HepG2 (cell line): Measurements from ENCODE around the gene EFS. TPM values are rescaled to one million over a fixed set of nuclear protein-coding genes. Genes with fewer than 3 reads are reported as not detected.
A peak's percentile ranks its signal among the peaks of the same experiment; 100 is the strongest.

ENCODE experiments used
- BORCS8-MEF2B ChIP-seq: sonication (generic); formaldehyde crosslinking; IDR thresholded peaks from 2 replicates; pipeline ENCODE4 v1.8.0; 2022; ENCODE audit warnings: mild to moderate bottlenecking, missing genetic modification reagents
- CCDC6 ChIP-seq: sonication (generic); formaldehyde crosslinking; IDR thresholded peaks from 2 replicates; pipeline ENCODE4 v1.8.1; 2022; ENCODE audit warnings: mild to moderate bottlenecking, missing genetic modification reagents, moderate library complexity
- HMGXB3 ChIP-seq: sonication (generic); formaldehyde crosslinking; IDR thresholded peaks from 2 replicates; pipeline ENCODE4 v1.4.0; 2020; ENCODE audit warnings: missing genetic modification reagents, borderline replicate concordance
- HNF4G ChIP-seq, 2 experiments: sonication (generic) in 1 of 2; formaldehyde crosslinking in 1 of 2; IDR thresholded peaks; 2 replicates each; pipeline versions ENCODE4 v1.4.0 to v1.6.1; 2011 to 2020; ENCODE audit warnings: borderline replicate concordance in 2 of 2, low read depth in 2 of 2, mild to moderate bottlenecking in 2 of 2, low read length in 1 of 2, missing genetic modification reagents in 1 of 2, moderate library complexity in 1 of 2
- KLF6 ChIP-seq: IDR thresholded peaks from 2 replicates; pipeline ENCODE4 v1.8.0; 2016; ENCODE audit warnings: missing biosample characterization, missing genetic modification reagents
- NCOA1 ChIP-seq: sonication (generic); formaldehyde crosslinking; IDR thresholded peaks from 2 replicates; pipeline ENCODE4 v1.9.0; 2021; ENCODE audit warnings: missing genetic modification reagents
- NFE2L1 ChIP-seq: sonication (generic); formaldehyde crosslinking; IDR thresholded peaks from 2 replicates; pipeline ENCODE4 v1.4.0; 2020; ENCODE audit warnings: missing genetic modification reagents, mild to moderate bottlenecking, borderline replicate concordance
- NR0B2 ChIP-seq: sonication (generic); formaldehyde crosslinking; IDR thresholded peaks from 2 replicates; pipeline ENCODE4 v1.4.0; 2020; ENCODE audit warnings: mild to moderate bottlenecking, missing genetic modification reagents
- PHB2 ChIP-seq: fragments of 450-650 bp; IDR thresholded peaks from 2 replicates; pipeline ENCODE4 v1.6.1; 2018; ENCODE audit not compliant: partially characterized antibody
- PRMT3 ChIP-seq: sonication (generic); formaldehyde crosslinking; IDR thresholded peaks from 2 replicates; pipeline ENCODE4 v1.8.1; 2022; ENCODE audit warnings: low read depth, mild to moderate bottlenecking, moderate library complexity, missing genetic modification reagents, borderline replicate concordance
- REXO4 ChIP-seq: sonication (generic); formaldehyde crosslinking; IDR thresholded peaks from 2 replicates; pipeline ENCODE4 v1.8.0; 2022; ENCODE audit warnings: missing genetic modification reagents, mild to moderate bottlenecking, borderline replicate concordance
- RXRA ChIP-seq: sonication (generic); formaldehyde crosslinking; IDR thresholded peaks from 2 replicates; pipeline ENCODE4 v1.5.1; 2020; ENCODE audit warnings: missing genetic modification reagents
- SOX5 ChIP-seq: IDR thresholded peaks from 2 replicates; pipeline ENCODE4 v1.6.1; 2016; ENCODE audit warnings: borderline replicate concordance
- ZBTB20 ChIP-seq: sonication (generic); formaldehyde crosslinking; IDR thresholded peaks from 2 replicates; pipeline ENCODE4 v1.8.1; 2023; ENCODE audit warnings: missing genetic modification reagents, low read depth, mild to moderate bottlenecking, borderline replicate concordance
- ZFP1 ChIP-seq: IDR thresholded peaks from 2 replicates; pipeline ENCODE4 v1.6.1; 2016
- ZFP37 ChIP-seq: sonication (generic); formaldehyde crosslinking; IDR thresholded peaks from 2 replicates; pipeline ENCODE4 v1.4.0; 2020; ENCODE audit warnings: missing genetic modification reagents, borderline replicate concordance
- ZNF260 ChIP-seq: sonication (generic); formaldehyde crosslinking; IDR thresholded peaks from 2 replicates; pipeline ENCODE4 v1.4.0; 2020; ENCODE audit warnings: missing genetic modification reagents, low read depth, mild to moderate bottlenecking, borderline replicate concordance
- ZNF496 ChIP-seq: sonication (generic); formaldehyde crosslinking; IDR thresholded peaks from 2 replicates; pipeline ENCODE4 v1.8.1; 2023; ENCODE audit warnings: mild to moderate bottlenecking, moderate library complexity, missing genetic modification reagents; ENCODE audit not compliant: insufficient replicate concordance
- ZNF501 ChIP-seq: sonication (generic); formaldehyde crosslinking; IDR thresholded peaks from 2 replicates; pipeline ENCODE4 v1.5.1; 2020; ENCODE audit warnings: mild to moderate bottlenecking, moderate library complexity, missing genetic modification reagents
- ZNF883 ChIP-seq: sonication (generic); formaldehyde crosslinking; IDR thresholded peaks from 2 replicates; pipeline ENCODE4 v1.5.1; 2020; ENCODE audit warnings: mild to moderate bottlenecking, missing genetic modification reagents; ENCODE audit errors: not compliant biosample characterization
- polyA plus RNA-seq, 8 experiments: library from polyadenylated mRNA; depleted of rRNA in 3 of 8; stranded (reverse) in 7 of 8; unstranded in 1 of 8; fragments of >200 nt; fragmentation: Illumina TruSeq in 4 of 8; extraction: Trizol in 4 of 8; gene quantifications; 2 replicates each; pipeline versions ENCODE4 v1.2.1 to v1.2.3, GENCODE V29; 2011 to 2016; ENCODE audit warnings: low read depth in 4 of 8, missing spikeins in 1 of 8, mixed read lengths in 1 of 8; ENCODE audit not compliant: insufficient read depth in 1 of 8
- total RNA-seq, 5 experiments: library from RNA; depleted of rRNA; stranded (reverse); fragments of >200 nt; fragmentation: Illumina TruSeq; extraction: Trizol; gene quantifications; 2 replicates each; pipeline ENCODE4 v1.2.3, GENCODE V29; 2016; ENCODE audit warnings: low read depth in 1 of 5

Gene EFS
- total and polyA plus RNA-seq, 2 of the 13 experiments (the other 11 are each of a cell fraction or from before 2014, with no cell fraction given), result not detected

DNA sequence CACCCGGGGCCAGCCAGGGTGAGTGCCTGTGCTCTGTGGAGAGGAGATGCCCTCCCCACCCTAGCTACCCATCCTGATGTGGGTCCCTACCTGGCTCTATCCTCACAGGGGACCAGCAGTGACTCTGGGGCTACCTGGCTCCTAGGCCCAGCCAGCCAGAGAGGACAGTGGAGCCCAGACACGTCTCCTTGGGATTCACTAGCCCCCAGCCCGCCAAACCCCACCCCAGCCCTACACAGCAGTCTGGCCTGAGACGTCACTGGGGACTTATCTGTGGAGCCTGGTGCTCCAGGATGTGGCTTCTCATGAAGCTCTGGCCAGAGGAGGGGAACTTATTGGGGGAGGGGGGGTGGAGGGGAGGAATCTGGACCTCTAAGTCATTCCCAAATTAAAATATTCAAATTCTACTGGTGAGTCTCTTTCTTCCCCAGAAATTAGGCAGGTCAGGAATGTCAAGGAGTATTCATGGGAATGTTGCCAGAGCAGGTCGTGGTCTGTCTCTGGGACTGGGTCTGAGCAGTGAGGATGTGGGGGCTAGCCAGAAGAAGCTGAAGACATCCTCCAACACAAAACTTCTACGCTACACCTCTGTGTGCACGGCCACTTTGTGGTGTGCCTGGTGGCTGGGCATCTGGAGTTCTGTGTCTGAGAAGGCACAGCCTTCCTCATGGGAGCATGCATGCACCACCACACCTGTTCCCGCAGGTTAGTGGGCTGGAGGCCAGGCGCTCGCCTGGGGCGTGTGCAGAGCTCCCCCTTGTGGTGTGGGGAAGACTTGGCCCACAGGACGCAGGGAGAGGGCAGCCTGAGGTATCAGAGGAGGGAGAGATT, 14.6 kb upstream of the EFS start (continued):
- peak; percentile 74; the same call in 1 of the 2 replicates for TF ChIP-seq HMGXB3
- no peak for TF ChIP-seq NR0B2 (CRISPR knock-in tag)
- no peak; the same call in 1 of the 2 replicates for TF ChIP-seq RXRA (CRISPR knock-in tag)
- no peak for TF ChIP-seq KLF6 (CRISPR knock-in tag)
- TF ChIP-seq BORCS8-MEF2B (CRISPR knock-in tag), result peak; percentile 97
- no peak for TF ChIP-seq CCDC6
- TF ChIP-seq REXO4 (CRISPR knock-in tag), result no peak
- no peak for TF ChIP-seq ZNF496 (CRISPR knock-in tag)
- TF ChIP-seq NCOA1 (CRISPR knock-in tag), result no peak
- TF ChIP-seq PRMT3 (CRISPR knock-in tag), result no peak
- peak; percentile 67 for TF ChIP-seq ZNF883 (CRISPR knock-in tag)
- 0 out of 2 replicates have a peak, but pooled peaks have one; percentile 9 for TF ChIP-seq NFE2L1
- TF ChIP-seq SOX5 (CRISPR knock-in tag), result 0 out of 2 replicates have a peak, but pooled peaks have one; percentile 19
- no peak for TF ChIP-seq ZBTB20 (CRISPR knock-in tag)
- no peak for TF ChIP-seq ZFP1 (CRISPR knock-in tag)
- TF ChIP-seq ZNF501, result peak; percentile 78
- TF ChIP-seq ZFP37, result peak; percentile 33; the same call in 1 of the 2 replicates
- no peak for TF ChIP-seq PHB2
- no peak for TF ChIP-seq ZNF260
- no peak for TF ChIP-seq HNF4G (IDR thresholded peaks at IDR 0.05; ENCODE audit: borderline replicate concordance, low read depth, low read length)
- TF ChIP-seq HNF4G (CRISPR knock-in tag; IDR thresholded peaks at IDR 0.05; ENCODE audit: borderline replicate concordance, low read depth), result peak; percentile 51; the same call in 1 of the 2 replicates
